ENCODE measurements around the gene MMP1. TPM values are rescaled to one million over a fixed set of nuclear protein-coding genes. Genes with fewer than 3 reads are reported as not detected.

Gene MMP1
- polyA plus RNA-seq, 1 experiment = 233 TPM

- H3K36me3 ChIP-seq (ENCODE audit: control insufficient read depth, insufficient read depth, low read length) = no peaks in the 10 kb centered on the region
- no peak for DNase-seq (ENCODE audit: low read depth)
- CTCF ChIA-PET = no interaction called here
- POLR2A ChIA-PET = no interaction called here
- TF ChIP-seq CTCF (IDR thresholded peaks at IDR 0.05; ENCODE audit: insufficient read depth, low read depth, low read length) = no peak
- H3K27me3 ChIP-seq (ENCODE audit: control insufficient read depth, insufficient read depth, low read length) = peaks cover 1% of the 10 kb centered on the region
- no peak overlapping the region for H3K4me3 ChIP-seq (ENCODE audit: low read depth, low read length)
These were observed 30.2 kb downstream of the MMP1 start for GRCh38 chr11:102767800-102768199.

- peaks cover 1% of the 10 kb centered on the region for H3K27me3 ChIP-seq (ENCODE audit: control insufficient read depth, insufficient read depth, low read length)
- POLR2A ChIA-PET = no interaction called here
- CTCF ChIA-PET = interaction anchor here (1.3 kb wide), 1 partner anchor 47 kb away, joined by 4 read pairs; no protein-coding TSS in a partner anchor
- DNase-seq (ENCODE audit: low read depth) = no peak
- TF ChIP-seq CTCF (IDR thresholded peaks at IDR 0.05; ENCODE audit: insufficient read depth, low read depth, low read length) = no peak
- H3K36me3 ChIP-seq (ENCODE audit: control insufficient read depth, insufficient read depth, low read length) = no peaks in the 10 kb centered on the region
- no peak overlapping the region for H3K4me3 ChIP-seq (ENCODE audit: low read depth, low read length)
These were observed 34.5 kb downstream of the MMP1 start for GRCh38 chr11:102763440-102763839.

GRCh38 chr11:102762361-102762767 is 35.6 kb downstream of the MMP1 start:
- H3K27me3 ChIP-seq (ENCODE audit: control insufficient read depth, insufficient read depth, low read length) = peaks cover 3% of the 10 kb centered on the region
- no peaks in the 10 kb centered on the region for H3K36me3 ChIP-seq (ENCODE audit: control insufficient read depth, insufficient read depth, low read length)
- CTCF ChIA-PET = interaction anchor here (0.7 to 2.2 kb wide), 3 partner anchors 18 to 48 kb away, joined by 3 to 10 read pairs (median 4); partner anchors contain the start of gene MMP10
- H3K4me3 ChIP-seq (ENCODE audit: low read depth, low read length) = no peak overlapping the region
- POLR2A ChIA-PET = no interaction called here
- DNase-seq (ENCODE audit: low read depth) = no peak
- TF ChIP-seq CTCF (IDR thresholded peaks at IDR 0.05; ENCODE audit: insufficient read depth, low read depth, low read length) = no peak

GRCh38 chr11:102761646-102762238 is 36.2 kb downstream of the MMP1 start:
- H3K4me3 ChIP-seq (ENCODE audit: low read depth, low read length) = no peak overlapping the region
- H3K36me3 ChIP-seq (ENCODE audit: control insufficient read depth, insufficient read depth, low read length) = no peaks in the 10 kb centered on the region
- ChIA-PET CTCF (interaction anchor here (0.7 to 2.2 kb wide), 2 partner anchors 13 to 19 kb away, joined by 3 to 10 read pairs; partner anchors contain the start of gene MMP10), POLR2A (interaction anchor here (0.6 kb wide), 1 partner anchor 16 kb away, joined by 3 read pairs; no protein-coding TSS in a partner anchor)
- no peak for DNase-seq (ENCODE audit: low read depth)
- no peak for TF ChIP-seq CTCF (IDR thresholded peaks at IDR 0.05; ENCODE audit: insufficient read depth, low read depth, low read length)
- H3K27me3 ChIP-seq (ENCODE audit: control insufficient read depth, insufficient read depth, low read length) = peaks cover 2% of the 10 kb centered on the region

- POLR2A ChIA-PET = interaction anchor here (0.6 kb wide), 1 partner anchor 399 kb away, joined by 10 read pairs; no protein-coding TSS in a partner anchor
- peak; percentile 98 for DNase-seq (ENCODE audit: low read depth)
- H3K27me3 ChIP-seq (ENCODE audit: control insufficient read depth, insufficient read depth, low read length) = peaks cover 2% of the 10 kb centered on the region
- CTCF ChIA-PET = interaction anchor here (0.7 to 2.2 kb wide), 3 partner anchors 20 to 94 kb away, joined by 3 to 10 read pairs (median 5); partner anchors contain the start of gene MMP10
- no peak overlapping the region for H3K4me3 ChIP-seq (ENCODE audit: low read depth, low read length)
- H3K36me3 ChIP-seq (ENCODE audit: control insufficient read depth, insufficient read depth, low read length) = no peaks in the 10 kb centered on the region
- no peak for TF ChIP-seq CTCF (IDR thresholded peaks at IDR 0.05; ENCODE audit: insufficient read depth, low read depth, low read length)
These were observed 37.5 kb downstream of the MMP1 start for GRCh38 chr11:102760344-102761035.

Measured in BJ (cell line).